ENCODE results near the gene ZNF337.
"Not testable (repeated sequence)": the region's sequence is repeated elsewhere in the genome, so short reads cannot be mapped to it uniquely, and the experiment has no call there.

The ZNF337 gene

GRCh38 chr20:25669826-25670422 lies 26.7 kb downstream of the ZNF337 start:
- no peak overlapping the region for H3K4me3 ChIP-seq (ENCODE audit: low read depth, low read length)
- TF ChIP-seq MAX (IDR thresholded peaks at IDR 0.05; ENCODE audit: low read depth, low read length) = no peak
- TF ChIP-seq CTCF (IDR thresholded peaks at IDR 0.05; ENCODE audit: low read depth, low read length) = no peak
- TF ChIP-seq MYC (IDR thresholded peaks at IDR 0.05; ENCODE audit: low read depth, low read length) = no peak
- TF ChIP-seq POLR2A (IDR thresholded peaks at IDR 0.05; ENCODE audit: extremely low read depth, insufficient read length) = no peak
- DNase-seq (ENCODE audit: low read depth) = peak; percentile 26

GRCh38 chr20:25668446-25668845 lies 28.2 kb downstream of the ZNF337 start:
- TF ChIP-seq POLR2A (IDR thresholded peaks at IDR 0.05; ENCODE audit: extremely low read depth, insufficient read length) (no peak), CTCF (IDR thresholded peaks at IDR 0.05; ENCODE audit: low read depth, low read length) (no peak), MYC (IDR thresholded peaks at IDR 0.05; ENCODE audit: low read depth, low read length) (no peak), MAX (IDR thresholded peaks at IDR 0.05; ENCODE audit: low read depth, low read length) (no peak)
- no peak for DNase-seq (ENCODE audit: low read depth)
- H3K4me3 ChIP-seq (ENCODE audit: low read depth, low read length) = no peak overlapping the region

- DNase-seq (ENCODE audit: low read depth) = no peak
- TF ChIP-seq MAX (IDR thresholded peaks at IDR 0.05; ENCODE audit: low read depth, low read length) (no peak), POLR2A (IDR thresholded peaks at IDR 0.05; ENCODE audit: extremely low read depth, insufficient read length) (no peak), MYC (IDR thresholded peaks at IDR 0.05; ENCODE audit: low read depth, low read length) (no peak)
- no peak overlapping the region for H3K4me3 ChIP-seq (ENCODE audit: low read depth, low read length)
Observed at GRCh38 chr20:25659999-25660398, 36.7 kb downstream of the ZNF337 start.

GRCh38 chr20:25654487-25654886 lies 42.2 kb downstream of the ZNF337 start:
- no peak for DNase-seq (ENCODE audit: low read depth)
- TF ChIP-seq CTCF (IDR thresholded peaks at IDR 0.05; ENCODE audit: low read depth, low read length) (no peak), POLR2A (IDR thresholded peaks at IDR 0.05; ENCODE audit: extremely low read depth, insufficient read length) (no peak), MAX (IDR thresholded peaks at IDR 0.05; ENCODE audit: low read depth, low read length) (no peak), MYC (IDR thresholded peaks at IDR 0.05; ENCODE audit: low read depth, low read length) (no peak)
- no peak overlapping the region for H3K4me3 ChIP-seq (ENCODE audit: low read depth, low read length)

GRCh38 chr20:25652866-25653265 lies 43.8 kb downstream of the ZNF337 start:
- DNase-seq (ENCODE audit: low read depth); H3K4me3 ChIP-seq (ENCODE audit: low read depth, low read length): not testable (repeated sequence)

GRCh38 chr20:25644814-25645213 lies 51.8 kb downstream of the ZNF337 start:
- TF ChIP-seq POLR2A (IDR thresholded peaks at IDR 0.05; ENCODE audit: extremely low read depth, insufficient read length) = no peak
- TF ChIP-seq MAX (IDR thresholded peaks at IDR 0.05; ENCODE audit: low read depth, low read length) = no peak
- TF ChIP-seq CTCF (IDR thresholded peaks at IDR 0.05; ENCODE audit: low read depth, low read length) = no peak
- no peak for TF ChIP-seq MYC (IDR thresholded peaks at IDR 0.05; ENCODE audit: low read depth, low read length)
- no peak overlapping the region for H3K4me3 ChIP-seq (ENCODE audit: low read depth, low read length)
- no peak for DNase-seq (ENCODE audit: low read depth)

GRCh38 chr20:25643716-25644115 lies 52.9 kb downstream of the ZNF337 start:
- TF ChIP-seq MYC (IDR thresholded peaks at IDR 0.05; ENCODE audit: low read depth, low read length) (no peak), POLR2A (IDR thresholded peaks at IDR 0.05; ENCODE audit: extremely low read depth, insufficient read length) (no peak), MAX (IDR thresholded peaks at IDR 0.05; ENCODE audit: low read depth, low read length) (no peak), CTCF (IDR thresholded peaks at IDR 0.05; ENCODE audit: low read depth, low read length) (no peak)
- no peak overlapping the region for H3K4me3 ChIP-seq (ENCODE audit: low read depth, low read length)
- no peak for DNase-seq (ENCODE audit: low read depth)

Data from NB4 (cell line).